Measurements from ENCODE around the gene VPS54.

Gene VPS54

GRCh38 chr2:64014628-64015027, 4.6 kb downstream of the VPS54 start:
- DNase-seq (ENCODE audit: low read depth) = no peak
- TF ChIP-seq CTCF (IDR thresholded peaks at IDR 0.05; ENCODE audit: low read depth, low read length, missing control alignments) = no peak
- H3K4me3 ChIP-seq (ENCODE audit: low read depth, low read length) = no peak overlapping the region

- no peak for DNase-seq (ENCODE audit: low read depth)
- TF ChIP-seq CTCF (IDR thresholded peaks at IDR 0.05; ENCODE audit: low read depth, low read length, missing control alignments) = no peak
- no peak overlapping the region for H3K4me3 ChIP-seq (ENCODE audit: low read depth, low read length)
These were observed 6.2 kb downstream of the VPS54 start for GRCh38 chr2:64013053-64013452.

- H3K4me3 ChIP-seq (ENCODE audit: low read depth, low read length) = no peak overlapping the region
- TF ChIP-seq CTCF (IDR thresholded peaks at IDR 0.05; ENCODE audit: low read depth, low read length, missing control alignments) = no peak
- no peak for DNase-seq (ENCODE audit: low read depth)
These were observed 7.1 kb downstream of the VPS54 start for GRCh38 chr2:64012115-64012514.

- TF ChIP-seq CTCF (IDR thresholded peaks at IDR 0.05; ENCODE audit: low read depth, low read length, missing control alignments) = no peak
- no peak for DNase-seq (ENCODE audit: low read depth)
- H3K4me3 ChIP-seq (ENCODE audit: low read depth, low read length) = no peak overlapping the region
These were observed 10.7 kb downstream of the VPS54 start for GRCh38 chr2:64008434-64009009.

- no peak overlapping the region for H3K4me3 ChIP-seq (ENCODE audit: low read depth, low read length)
- DNase-seq (ENCODE audit: low read depth) = no peak
- no peak for TF ChIP-seq CTCF (IDR thresholded peaks at IDR 0.05; ENCODE audit: low read depth, low read length, missing control alignments)
These were observed 11.3 kb downstream of the VPS54 start for GRCh38 chr2:64007924-64008323.

GRCh38 chr2:64005707-64006356, 13.4 kb downstream of the VPS54 start:
- TF ChIP-seq CTCF (IDR thresholded peaks at IDR 0.05; ENCODE audit: low read depth, low read length, missing control alignments) = no peak

GRCh38 chr2:64003239-64003638, 16.0 kb downstream of the VPS54 start:
- H3K4me3 ChIP-seq (ENCODE audit: low read depth, low read length) = no peak overlapping the region
- TF ChIP-seq CTCF (IDR thresholded peaks at IDR 0.05; ENCODE audit: low read depth, low read length, missing control alignments) = no peak
- no peak for DNase-seq (ENCODE audit: low read depth)

More at GRCh38 chr2:64005707-64006356, 13.4 kb downstream of the VPS54 start:
- DNase-seq (ENCODE audit: low read depth) = no peak
- no peak overlapping the region for H3K4me3 ChIP-seq (ENCODE audit: low read depth, low read length)
